GM18861 (cell line): Measurements from ENCODE around the gene CNTNAP2.

ENCODE experiments used
- ATAC-seq: cut with Tn5 transposase; IDR thresholded peaks from one replicate; pipeline ENCODE4 v1.9.1; 2021; ENCODE audit not compliant: unreplicated experiment

CNTNAP2 gene

DNA sequence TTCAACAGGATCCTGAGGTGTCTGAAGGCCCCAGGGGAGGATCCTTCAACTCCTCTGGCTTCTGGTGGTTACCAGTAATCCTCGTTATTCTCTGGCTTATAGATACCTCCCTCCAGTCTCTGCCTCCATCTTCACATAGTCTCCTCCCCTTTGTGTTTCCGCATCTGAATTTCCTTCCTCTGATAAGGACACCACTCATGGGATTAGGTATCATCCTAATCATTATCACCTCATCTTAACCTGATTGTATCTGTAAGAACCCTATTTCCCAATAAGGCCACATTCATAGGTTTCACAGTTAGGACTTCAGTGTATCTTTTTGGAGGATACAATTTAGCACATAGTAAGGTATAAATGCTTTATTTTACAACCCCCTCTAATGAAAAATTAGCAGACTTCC, 1189.2 kb downstream of the CNTNAP2 start:
- no peak for ATAC-seq

GRCh38 chr7:147308539-147308938, 1191.9 kb downstream of the CNTNAP2 start:
- ATAC-seq = no peak

DNA sequence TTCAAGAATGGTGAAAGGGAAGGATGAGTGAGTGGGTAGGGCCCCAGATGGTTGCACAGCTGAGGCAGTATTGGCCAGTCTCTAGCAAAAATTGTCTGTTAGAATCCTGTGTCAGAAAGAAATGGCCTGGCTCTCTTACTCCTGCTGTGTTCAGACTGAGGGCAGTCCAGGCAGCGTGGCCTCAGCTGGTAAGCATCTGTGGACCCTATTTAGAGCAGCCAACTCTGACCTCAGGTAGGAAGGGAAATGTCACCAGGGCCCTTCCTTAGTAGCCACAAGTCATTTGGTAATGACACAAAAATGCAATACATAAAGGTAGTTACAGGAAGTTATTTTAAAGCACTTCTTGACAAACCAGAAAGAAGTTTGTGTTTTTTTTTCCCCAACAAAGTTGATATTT, 1194.7 kb downstream of the CNTNAP2 start:
- no peak for ATAC-seq

GRCh38 chr7:147321504-147321903, 1204.9 kb downstream of the CNTNAP2 start:
- no peak for ATAC-seq

GRCh38 chr7:147332988-147333387, 1216.4 kb downstream of the CNTNAP2 start:
- no peak for ATAC-seq

DNA sequence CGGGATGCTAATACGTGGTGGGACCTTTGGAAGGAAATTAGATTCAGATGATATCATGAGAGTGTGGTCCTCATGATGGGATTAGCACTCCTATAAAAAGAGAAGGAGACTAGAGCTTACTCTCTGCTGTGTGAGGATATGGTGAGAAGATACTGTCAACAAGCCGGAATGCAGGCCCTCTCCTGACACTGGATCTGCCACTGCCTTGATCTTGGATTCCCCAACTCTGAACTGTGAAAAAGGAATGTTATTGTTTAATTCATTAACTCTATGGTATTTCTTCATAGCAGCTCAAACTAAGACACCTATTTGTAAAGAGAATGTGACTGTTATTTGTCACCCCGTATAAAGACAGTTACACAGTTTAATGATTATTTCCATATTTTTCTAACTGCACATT, 1246.5 kb downstream of the CNTNAP2 start:
- no peak for ATAC-seq

DNA sequence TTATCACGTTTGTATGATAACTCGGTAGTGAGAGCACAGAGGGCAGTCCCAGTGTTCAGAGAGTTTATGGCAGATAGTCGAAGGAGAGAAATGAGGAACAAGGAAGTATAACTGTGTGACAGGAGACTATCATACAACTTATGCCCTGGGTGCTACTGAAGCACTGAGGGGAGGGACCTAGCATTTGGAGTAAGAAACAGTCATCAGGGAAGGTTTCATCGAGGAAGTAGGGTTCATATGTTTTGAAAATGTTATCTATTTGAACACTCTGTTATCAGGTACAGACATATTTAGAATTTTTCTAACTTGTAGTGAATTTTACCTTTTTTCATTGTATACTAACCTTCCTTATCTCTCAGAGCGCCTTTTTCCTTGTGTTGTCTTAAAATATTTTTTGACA, 1259.6 kb downstream of the CNTNAP2 start:
- no peak for ATAC-seq

GRCh38 chr7:147380926-147381325, 1264.3 kb downstream of the CNTNAP2 start:
- ATAC-seq = no peak

DNA sequence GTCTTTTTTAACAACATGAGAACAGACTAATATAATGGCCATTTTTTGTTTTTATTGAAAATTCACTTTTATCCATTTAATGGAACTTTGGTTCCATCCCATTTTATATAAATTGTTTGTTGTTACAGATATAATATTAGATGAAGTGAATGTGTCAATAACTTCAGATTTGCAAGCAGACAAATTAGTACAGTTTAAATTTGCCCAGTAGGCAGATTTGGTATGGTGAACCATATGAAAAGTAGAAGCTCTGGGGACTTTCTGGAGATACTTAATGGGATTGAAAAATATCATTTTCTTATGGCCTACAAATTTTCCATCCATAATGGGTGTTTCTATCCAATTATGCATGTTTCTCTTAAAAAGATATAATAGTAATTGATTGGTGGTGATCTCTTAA, 1277.7 kb downstream of the CNTNAP2 start:
- ATAC-seq = no peak

- no peak for ATAC-seq
These were observed 1283.7 kb downstream of the CNTNAP2 start for GRCh38 chr7:147400221-147400689.

DNA sequence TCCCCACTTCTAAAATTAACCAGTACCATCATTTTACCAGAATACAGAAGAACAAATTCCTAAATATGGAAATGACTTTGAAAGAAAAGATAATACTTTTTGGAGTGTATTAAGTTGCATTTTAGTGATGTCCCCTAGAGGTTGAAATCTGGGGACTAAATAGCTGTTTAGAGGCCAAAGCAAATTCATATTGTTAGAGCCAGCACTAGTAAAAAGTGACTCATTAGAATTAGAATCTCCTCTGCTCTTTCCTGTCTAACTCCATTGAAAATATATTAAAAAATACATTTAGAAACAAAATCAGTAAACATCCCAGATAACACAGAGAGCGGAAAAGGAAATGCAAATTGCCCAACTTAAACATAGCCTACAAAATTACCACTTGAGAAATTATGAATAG, 1284.3 kb downstream of the CNTNAP2 start:
- no peak for ATAC-seq

- ATAC-seq = no peak
These were observed 1289.0 kb downstream of the CNTNAP2 start for GRCh38 chr7:147405621-147406020.

DNA sequence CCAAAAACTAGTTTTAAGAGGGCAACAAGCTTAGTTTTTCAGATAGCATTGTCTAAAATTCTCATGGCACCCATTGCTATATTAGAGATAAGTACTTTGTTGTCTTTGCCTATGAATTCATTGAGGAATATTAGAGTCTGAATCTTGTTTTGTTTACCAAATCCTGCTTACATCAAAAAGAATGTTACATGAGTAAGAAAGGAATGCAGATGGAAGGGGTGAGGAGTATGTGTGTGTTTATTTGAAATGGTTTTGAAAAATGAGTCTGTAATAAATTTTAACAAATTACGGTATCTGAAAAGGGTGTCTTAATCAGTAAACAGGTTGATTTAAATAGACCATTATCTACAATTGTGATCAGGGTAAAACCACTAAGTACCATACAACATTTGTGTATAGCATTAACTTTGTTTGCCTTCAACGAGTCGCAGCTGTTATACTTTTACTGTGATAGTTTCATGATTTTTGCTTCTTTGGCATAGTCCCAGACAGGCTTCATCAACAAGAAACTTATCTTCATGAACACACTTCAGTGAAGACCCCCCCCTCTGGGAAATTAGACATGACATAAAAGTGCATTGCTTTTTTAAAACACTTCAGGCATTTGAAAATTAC, 1290.0 kb downstream of the CNTNAP2 start:
- ATAC-seq = no peak

DNA sequence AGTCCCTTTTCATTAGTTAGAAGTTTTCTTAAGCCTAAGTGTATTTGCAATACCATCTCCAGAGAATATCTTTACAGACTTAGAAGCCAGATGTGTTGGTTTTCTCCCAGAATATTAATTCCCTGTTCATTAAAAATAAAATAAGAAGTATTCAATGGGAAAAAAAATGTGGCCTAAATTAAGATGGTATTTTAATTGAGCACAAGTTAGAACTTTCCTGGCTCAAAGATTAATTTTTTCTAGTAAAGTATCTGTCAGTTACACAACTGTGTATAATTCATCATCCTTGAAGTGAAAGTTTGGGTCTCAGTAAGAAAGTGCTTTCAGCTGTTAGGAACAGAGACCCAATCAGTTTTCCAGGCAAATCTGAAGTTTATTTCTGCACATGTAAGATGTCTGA, 1294.5 kb downstream of the CNTNAP2 start:
- ATAC-seq = no peak

DNA sequence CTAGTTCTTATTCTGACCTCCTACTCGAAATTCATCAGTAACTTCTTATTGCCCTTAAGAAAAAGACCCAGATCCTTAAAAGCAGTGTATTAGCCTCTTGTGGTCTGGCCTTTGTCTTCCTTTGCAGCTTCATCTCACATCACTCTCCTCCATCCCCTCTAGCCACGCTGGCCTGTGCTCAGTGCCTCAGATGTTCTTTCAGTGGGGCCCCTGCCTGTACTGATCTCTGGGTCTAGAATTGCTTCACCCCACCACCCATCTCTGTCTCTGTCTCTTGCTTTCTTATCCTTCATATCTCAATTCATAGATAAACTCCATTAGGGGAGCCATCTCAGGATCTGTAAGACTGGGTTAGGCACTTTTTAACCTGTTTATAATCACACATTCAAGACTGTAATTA, 1295.5 kb downstream of the CNTNAP2 start:
- ATAC-seq = no peak

DNA sequence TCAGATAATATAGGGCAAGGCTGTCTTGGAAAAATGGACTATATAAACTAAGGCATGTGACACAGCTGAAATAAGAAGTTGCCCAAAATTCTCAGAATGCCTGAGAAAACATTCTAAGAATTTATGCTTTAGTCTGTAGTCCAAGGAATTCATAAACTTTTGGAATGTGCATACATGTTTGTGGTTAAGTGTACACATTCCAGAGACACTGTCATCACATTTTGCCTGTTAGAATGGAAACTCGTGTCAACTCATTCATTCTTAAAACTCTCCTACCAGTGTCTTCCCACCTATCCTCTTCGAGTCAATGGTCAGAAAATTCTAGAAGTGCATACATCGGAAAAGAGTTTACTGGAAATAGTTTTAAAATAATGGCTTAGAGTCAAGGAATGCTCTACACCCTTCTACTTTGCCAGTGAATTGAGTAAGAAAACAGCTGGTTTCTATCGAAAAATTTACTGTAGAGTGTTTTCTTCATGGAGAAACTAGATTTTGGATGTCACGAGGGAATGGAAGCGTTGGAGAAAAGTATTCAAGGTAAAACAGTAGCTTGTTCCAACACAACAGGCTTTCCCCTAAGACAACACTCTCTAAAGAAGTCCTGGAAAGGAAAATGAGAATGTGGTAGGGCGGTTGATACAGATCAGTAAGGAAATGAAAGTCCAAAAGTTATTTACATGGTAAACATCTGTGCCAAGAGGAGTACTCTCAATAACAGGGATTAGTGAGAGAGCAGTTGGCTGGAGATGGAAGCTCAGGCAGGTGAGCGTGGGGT, 1296.4 kb downstream of the CNTNAP2 start:
- no peak for ATAC-seq

DNA sequence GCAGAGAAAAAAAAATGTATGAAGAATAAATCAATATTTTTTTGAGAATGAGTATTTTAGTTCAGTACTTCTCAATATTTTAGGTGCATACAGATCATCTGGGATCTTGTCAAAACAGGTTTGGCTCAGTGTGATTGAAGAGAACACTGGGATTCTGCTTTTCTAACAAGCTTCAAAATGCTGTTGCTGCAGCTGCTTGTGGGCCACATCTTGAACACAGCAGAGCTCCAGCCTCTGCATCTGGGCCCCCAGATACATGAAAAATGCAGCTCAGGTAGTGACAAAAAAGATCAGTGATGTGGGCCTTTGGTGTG, 1296.9 kb downstream of the CNTNAP2 start:
- no peak for ATAC-seq

GRCh38 chr7:147415991-147416390, 1299.4 kb downstream of the CNTNAP2 start:
- no peak for ATAC-seq

DNA sequence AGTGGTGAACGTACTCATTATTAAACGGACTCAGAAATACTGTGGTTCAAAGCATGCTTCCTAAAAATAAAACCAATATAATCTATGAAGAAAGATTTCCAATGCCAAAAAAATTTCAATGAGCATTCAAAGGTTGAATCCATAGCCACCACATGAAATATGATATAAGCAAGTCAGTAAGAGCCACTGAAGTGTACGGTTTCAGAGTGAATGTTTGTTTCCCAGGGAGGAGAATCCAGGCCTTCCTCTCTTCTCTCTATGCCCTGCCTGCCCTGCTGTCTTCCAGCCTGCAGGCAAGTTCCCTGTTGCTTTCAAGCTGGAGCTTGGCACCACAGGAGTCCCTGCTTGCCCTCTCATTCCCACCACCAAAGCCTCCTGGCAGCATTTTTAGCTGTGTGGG, 1302.4 kb downstream of the CNTNAP2 start:
- no peak for ATAC-seq

DNA sequence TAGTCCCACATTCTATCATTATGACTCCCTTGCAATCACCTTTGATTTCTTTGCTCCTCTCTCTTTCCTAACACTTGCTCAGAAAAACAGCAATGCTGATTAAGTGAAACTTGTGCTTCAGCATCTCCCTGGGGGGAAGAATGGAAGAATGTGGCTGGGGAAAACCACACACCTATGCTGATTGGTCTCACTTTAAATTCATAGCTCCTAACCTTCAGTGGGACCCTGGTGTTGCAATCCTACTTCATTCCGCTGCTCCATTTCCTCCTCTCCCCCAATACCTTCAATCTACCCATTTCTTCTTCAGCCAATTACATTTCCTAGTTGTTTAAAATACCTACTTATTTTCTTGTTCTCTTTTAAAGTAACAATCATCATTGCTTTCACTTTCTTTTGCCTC, 1307.3 kb downstream of the CNTNAP2 start:
- ATAC-seq = no peak

GRCh38 chr7:147428075-147428474, 1311.5 kb downstream of the CNTNAP2 start:
- no peak for ATAC-seq

DNA sequence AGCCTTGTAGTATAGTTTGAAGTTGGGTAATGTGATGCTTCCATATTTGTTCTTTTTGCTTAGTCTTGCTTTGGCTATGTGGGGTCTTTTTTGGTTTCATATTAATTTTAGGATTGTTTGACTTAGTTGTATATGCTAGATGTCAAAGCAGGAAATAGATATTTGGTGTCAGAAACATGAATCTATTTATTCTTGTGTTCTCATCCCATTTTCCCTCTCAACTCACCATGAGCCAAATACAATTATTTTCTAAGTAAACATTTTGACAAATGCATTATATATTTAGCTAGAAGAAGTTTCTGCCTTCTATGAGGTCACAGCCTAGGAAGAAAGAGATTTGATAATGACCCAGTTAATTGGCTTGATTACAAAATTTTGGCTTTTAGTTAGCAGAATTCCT, 1313.4 kb downstream of the CNTNAP2 start:
- no peak for ATAC-seq

DNA sequence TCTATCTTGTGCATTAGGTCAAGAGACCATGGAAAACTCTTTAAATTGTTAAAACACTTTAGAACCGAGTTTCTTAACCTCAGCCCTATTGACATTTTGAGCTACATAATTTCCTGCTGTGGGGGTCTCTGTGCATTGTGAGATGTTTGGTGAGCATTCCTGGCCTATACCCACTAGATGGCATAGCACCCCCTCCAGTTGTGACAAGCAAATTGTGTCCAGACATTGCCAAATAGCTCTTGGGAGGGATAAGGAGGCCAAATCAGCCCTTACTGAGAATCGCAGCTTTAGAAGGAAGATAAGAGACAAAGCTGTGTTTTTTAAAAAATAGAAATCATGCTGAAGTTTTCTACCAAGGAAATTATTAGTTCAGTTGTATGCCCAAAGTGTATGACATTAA, 1315.5 kb downstream of the CNTNAP2 start:
- ATAC-seq = no peak
